GM23248 (cell line): ENCODE results near the gene RPAP3. TPM values are rescaled to one million over a fixed set of nuclear protein-coding genes. Genes with fewer than 3 reads are reported as not detected.

Experiments used
- DNase-seq: peaks from one replicate; pipeline ENCODE4 v3.0.0-alpha.2; 2015
- H2AFZ ChIP-seq: fragments of 200-600 bp; sonication (generic); 2 replicates; pipeline ENCODE4 v1.6.1; 2016; ENCODE audit warnings: antibody characterized with exemption
- H3F3A ChIP-seq: fragments of 200-600 bp; sonication (generic); 2 replicates; pipeline ENCODE4 v1.6.1; 2016; ENCODE audit warnings: mild to moderate bottlenecking, antibody characterized with exemption, mixed run types; ENCODE audit not compliant: insufficient read depth
- H3K27ac ChIP-seq: fragments of 200-600 bp; sonication (generic); 2 replicates; pipeline ENCODE4 v1.5.1; 2016; ENCODE audit warnings: mild to moderate bottlenecking
- H3K27me3 ChIP-seq: fragments of 200-600 bp; sonication (generic); replicated peaks from 2 replicates; pipeline ENCODE4 v1.6.1; 2016; ENCODE audit warnings: mild to moderate bottlenecking; ENCODE audit not compliant: insufficient read depth
- H3K36me3 ChIP-seq: fragments of 200-600 bp; sonication (generic); 2 replicates; pipeline ENCODE4 v1.6.1; 2016; ENCODE audit warnings: low read depth, mild to moderate bottlenecking
- H3K4me1 ChIP-seq: fragments of 200-600 bp; sonication (generic); 2 replicates; pipeline ENCODE4 v1.6.1; 2016; ENCODE audit warnings: mild to moderate bottlenecking; ENCODE audit not compliant: insufficient read depth
- H3K4me2 ChIP-seq: fragments of 200-600 bp; sonication (generic); one replicate; pipeline ENCODE4 v1.6.1; 2016; ENCODE audit warnings: mild to moderate bottlenecking; ENCODE audit not compliant: unreplicated experiment
- H3K4me3 ChIP-seq: fragments of 200-600 bp; sonication (generic); 2 replicates; pipeline ENCODE4 v1.5.1; 2016; ENCODE audit warnings: mild to moderate bottlenecking
- H3K79me2 ChIP-seq: fragments of 200-600 bp; sonication (generic); 2 replicates; pipeline ENCODE4 v1.6.1; 2016; ENCODE audit warnings: mild to moderate bottlenecking; ENCODE audit not compliant: insufficient read depth
- H3K9ac ChIP-seq: fragments of 200-600 bp; sonication (generic); 2 replicates; pipeline ENCODE4 v1.6.1; 2016; ENCODE audit warnings: mild to moderate bottlenecking
- H3K9me2 ChIP-seq: fragments of 200-600 bp; sonication (generic); 2 replicates; pipeline ENCODE4 v1.6.1; 2016; ENCODE audit warnings: mixed run types, mild to moderate bottlenecking, moderate library complexity; ENCODE audit not compliant: insufficient read depth
- H3K9me3 ChIP-seq: fragments of 200-600 bp; sonication (generic); one replicate; pipeline ENCODE4 v1.6.1; 2017; ENCODE audit warnings: low read depth
- H4K20me1 ChIP-seq: fragments of 200-600 bp; sonication (generic); 2 replicates; pipeline ENCODE4 v1.6.0; 2016; ENCODE audit not compliant: insufficient read depth
- EZH2 ChIP-seq: fragments of 200-600 bp; sonication (generic); IDR thresholded peaks from 2 replicates; pipeline ENCODE4 v1.6.1; 2018; ENCODE audit warnings: antibody characterized with exemption, mild to moderate bottlenecking; ENCODE audit not compliant: insufficient read depth, poor library complexity, severe bottlenecking
- EZH2phosphoT487 ChIP-seq: fragments of 200-600 bp; sonication (generic); IDR thresholded peaks from 2 replicates; pipeline ENCODE4 v1.6.1; 2018; ENCODE audit warnings: antibody characterized with exemption, moderate library complexity, mild to moderate bottlenecking, low read depth; ENCODE audit not compliant: insufficient read depth
- WGBS, 2 experiments: methylation state at CpG; one replicate each; pipeline ENCODE4 v1.1.6; 2015 to 2017; ENCODE audit warnings: low lambda C conversion rate in 2 of 2, low coverage in 1 of 2; ENCODE audit errors: missing lambda C conversion rate in 2 of 2; 5-methylcytosine and 5-hydroxymethylcytosine counted together
- in situ Hi-C: fragments of 300-500 bp; cut with MboI; formaldehyde crosslinking; loops from 2 replicates; pipeline ENCODE4 v1.15.0; 2020
- polyA plus RNA-seq: library from polyadenylated mRNA; unstranded; fragments of >200 nt; fragmentation: Nextera tagmentation; extraction: Ambion mirVana; gene quantifications from 2 replicates; pipeline ENCODE4 v1.2.1, GENCODE V29; 2016
- total RNA-seq: library from RNA; depleted of rRNA; stranded (reverse); fragments of >200 nt; shearing (Covaris generic); gene quantifications from 2 replicates; pipeline ENCODE4 v1.2.3, GENCODE V29; 2014; rRNA removed

Gene RPAP3
- total and polyA plus RNA-seq, 2 experiments from 2014 or later = 16.2 to 27.8 TPM

DNA sequence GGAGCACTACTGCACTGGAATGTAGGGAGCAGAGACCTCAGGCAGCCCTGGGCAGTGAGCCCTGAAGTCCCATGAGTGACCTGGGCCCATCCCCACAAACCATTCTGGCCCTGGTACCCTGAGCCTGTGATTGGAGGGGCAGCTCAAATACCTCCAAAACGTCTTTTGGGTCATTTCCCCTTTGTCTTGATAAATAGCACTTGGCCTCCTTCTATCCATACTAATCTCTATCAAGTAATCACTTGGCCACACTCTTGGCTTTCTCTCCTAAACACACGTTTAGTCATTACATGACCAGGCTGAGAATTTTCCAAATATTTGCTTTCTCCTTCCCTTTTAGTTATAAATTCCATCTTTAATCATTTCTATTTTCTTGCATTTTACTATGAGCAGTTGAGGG lies 91.3 kb downstream of the RPAP3 start:
- 34 to 36% methylated on average over 2 of the region's 2 CpGs for WGBS, 2 experiments
- in situ Hi-C loops = no loop called here
- H3K4me1 ChIP-seq = no peaks in the 10 kb centered on the region
- no peak overlapping the region for H3K4me2 ChIP-seq
- no peak for DNase-seq
- H3K79me2 ChIP-seq = no peaks in the 10 kb centered on the region
- H2AFZ ChIP-seq = no peak overlapping the region
- no peaks in the 10 kb centered on the region for H3K9me3 ChIP-seq
- no peak overlapping the region for H3K27ac ChIP-seq
- TF ChIP-seq EZH2phosphoT487 = no peak
- no peak for TF ChIP-seq EZH2
- H4K20me1 ChIP-seq = no peaks in the 10 kb centered on the region
- H3F3A ChIP-seq = no peaks in the 10 kb centered on the region
- no peaks in the 10 kb centered on the region for H3K36me3 ChIP-seq
- H3K27me3 ChIP-seq = no peaks in the 10 kb centered on the region
- no peak overlapping the region for H3K9ac ChIP-seq
- no peaks in the 10 kb centered on the region for H3K9me2 ChIP-seq
- H3K4me3 ChIP-seq = no peak overlapping the region

GRCh38 chr12:47612953-47613352 lies 92.9 kb downstream of the RPAP3 start:
- Histone ChIP-seq H3K27me3 (no peaks in the 10 kb centered on the region), H3K27ac (no peak overlapping the region), H3K4me3 (no peak overlapping the region), H3F3A (no peaks in the 10 kb centered on the region), H3K4me2 (no peak overlapping the region), H3K9ac (no peak overlapping the region), H3K9me2 (no peaks in the 10 kb centered on the region), H4K20me1 (no peaks in the 10 kb centered on the region), H3K36me3 (no peaks in the 10 kb centered on the region), H3K4me1 (no peaks in the 10 kb centered on the region), H2AFZ (no peak overlapping the region), H3K9me3 (no peaks in the 10 kb centered on the region), H3K79me2 (no peaks in the 10 kb centered on the region)
- WGBS, 2 experiments = 82% methylated on average over 1 of the region's 1 CpG
- in situ Hi-C loops = no loop called here
- no peak for DNase-seq
- TF ChIP-seq EZH2phosphoT487 (no peak), EZH2 (no peak)

DNA sequence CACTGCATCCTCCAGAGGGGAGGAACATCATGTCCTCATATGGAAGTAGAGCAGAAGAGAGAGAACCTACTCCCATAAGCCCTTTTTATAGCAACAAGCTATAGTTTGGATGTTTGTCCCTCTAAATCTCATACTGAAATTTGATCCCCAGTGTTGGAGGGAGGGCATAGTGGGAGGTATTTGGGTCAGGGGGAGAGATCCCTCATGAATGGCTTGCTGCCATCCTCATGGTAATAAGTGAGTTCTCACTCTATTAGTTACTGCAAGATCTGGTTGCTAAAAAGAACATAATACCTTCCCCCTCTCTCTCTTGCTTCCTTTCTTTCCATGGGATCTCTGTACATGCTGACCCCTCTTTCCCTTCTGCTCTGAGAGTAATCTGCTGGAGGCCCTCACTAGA lies 93.9 kb downstream of the RPAP3 start:
- Histone ChIP-seq H3K4me1 (no peaks in the 10 kb centered on the region), H2AFZ (no peak overlapping the region), H3K4me3 (no peak overlapping the region), H3K4me2 (no peak overlapping the region), H3K27me3 (no peaks in the 10 kb centered on the region), H3K36me3 (0 out of 2 replicates have a peak, but pooled peaks cover 3% of the 10 kb centered on the region), H3K9ac (no peak overlapping the region), H4K20me1 (no peaks in the 10 kb centered on the region), H3K9me3 (no peaks in the 10 kb centered on the region), H3F3A (no peaks in the 10 kb centered on the region), H3K9me2 (no peaks in the 10 kb centered on the region), H3K27ac (no peak overlapping the region), H3K79me2 (no peaks in the 10 kb centered on the region)
- DNase-seq = no peak
- no peak for TF ChIP-seq EZH2
- TF ChIP-seq EZH2phosphoT487 = no peak
- in situ Hi-C loops = no loop called here

Other genes with a start within 250 kb of the RPAP3 start
- gene ENDOU, start 19.5 kb upstream of the RPAP3 start, total RNA-seq = 0.22 TPM in 1 of 2 replicates, not detected in the other
- 0.10 TPM in 1 of 2 replicates, not detected in the other for gene ENDOU, start 19.5 kb upstream of the RPAP3 start, polyA plus RNA-seq
- 1.3 and 3.7 TPM in 2 replicates for gene RAPGEF3, start 52.9 kb upstream of the RPAP3 start, total RNA-seq
- gene RAPGEF3, start 52.9 kb upstream of the RPAP3 start, polyA plus RNA-seq = 1.1 and 1.4 TPM in 2 replicates
- gene SLC48A1, start 67.2 kb upstream of the RPAP3 start, total RNA-seq = 16.4 and 20.9 TPM in 2 replicates
- 19.1 and 21.8 TPM in 2 replicates for gene SLC48A1, start 67.2 kb upstream of the RPAP3 start, polyA plus RNA-seq
- gene HDAC7, start 113.9 kb upstream of the RPAP3 start, total RNA-seq = 62.9 and 72.3 TPM in 2 replicates
- gene HDAC7, start 113.9 kb upstream of the RPAP3 start, polyA plus RNA-seq = 45.3 and 46.2 TPM in 2 replicates
- gene VDR, start 199.0 kb upstream of the RPAP3 start, total RNA-seq = 30.5 and 37.2 TPM in 2 replicates
- gene VDR, start 199.0 kb upstream of the RPAP3 start, polyA plus RNA-seq = 23.9 and 25.5 TPM in 2 replicates